WERI-Rb-1 (cell line): Measurements from ENCODE around the gene PLIN1.

Experiments used
- DNase-seq: peaks from one replicate; pipeline ENCODE4 v3.0.0-alpha.2; 2020
- H3K27ac ChIP-seq: fragments of 250-450 bp; sonication (Bioruptor Pico); 2 replicates; pipeline ENCODE4 v1.5.1; 2020; ENCODE audit warnings: mild to moderate bottlenecking, moderate library complexity
- H3K27me3 ChIP-seq: fragments of 250-450 bp; sonication (Bioruptor Pico); 2 replicates; pipeline ENCODE4 v1.5.1; 2021; ENCODE audit warnings: mild to moderate bottlenecking, low read depth, moderate library complexity; ENCODE audit not compliant: insufficient read depth, severe bottlenecking
- H3K36me3 ChIP-seq: fragments of 250-450 bp; sonication (Bioruptor Pico); 2 replicates; pipeline ENCODE4 v1.5.1; 2020; ENCODE audit warnings: mild to moderate bottlenecking, moderate library complexity
- H3K4me3 ChIP-seq: 2 replicates; pipeline ENCODE4 v1.5.1; 2011; ENCODE audit warnings: low read depth, mild to moderate bottlenecking, control low read depth, low read length
- H3K9me3 ChIP-seq: fragments of 250-450 bp; sonication (Bioruptor Pico); 2 replicates; pipeline ENCODE4 v1.5.1; 2021; ENCODE audit warnings: mild to moderate bottlenecking, moderate library complexity; ENCODE audit not compliant: severe bottlenecking
- CTCF ChIP-seq: IDR thresholded peaks from 2 replicates; pipeline ENCODE4 v1.5.1; 2011; ENCODE audit warnings: low read depth, mild to moderate bottlenecking, control low read depth, inconsistent platforms, low read length

The PLIN1 gene

GRCh38 chr15:89628806-89629715 is 50.1 kb downstream of the PLIN1 start:
- peaks cover 95% of the 10 kb centered on the region for H3K36me3 ChIP-seq
- no peaks in the 10 kb centered on the region for H3K27me3 ChIP-seq
- DNase-seq = no peak
- H3K27ac ChIP-seq = no peak overlapping the region
- H3K4me3 ChIP-seq = no peak overlapping the region
- H3K9me3 ChIP-seq = peaks cover 4% of the 10 kb centered on the region
- TF ChIP-seq CTCF = no peak

- Histone ChIP-seq H3K27me3 (no peaks in the 10 kb centered on the region), H3K9me3 (no peaks in the 10 kb centered on the region), H3K4me3 (no peak overlapping the region), H3K27ac (no peak overlapping the region), H3K36me3 (peaks cover 95% of the 10 kb centered on the region)
- no peak for TF ChIP-seq CTCF
- no peak for DNase-seq
These were observed 50.9 kb downstream of the PLIN1 start for GRCh38 chr15:89628301-89628700.

- H3K9me3 ChIP-seq = no peaks in the 10 kb centered on the region
- no peak for DNase-seq
- H3K27ac ChIP-seq = no peak overlapping the region
- TF ChIP-seq CTCF = no peak
- no peak overlapping the region for H3K4me3 ChIP-seq
- H3K27me3 ChIP-seq = no peaks in the 10 kb centered on the region
- peaks cover 96% of the 10 kb centered on the region for H3K36me3 ChIP-seq
These were observed 51.8 kb downstream of the PLIN1 start for GRCh38 chr15:89627256-89627970.

GRCh38 chr15:89625716-89626115 is 53.5 kb downstream of the PLIN1 start:
- no peak for DNase-seq
- Histone ChIP-seq H3K27ac (no peak overlapping the region), H3K4me3 (no peak overlapping the region), H3K9me3 (no peaks in the 10 kb centered on the region), H3K36me3 (peaks cover 93% of the 10 kb centered on the region), H3K27me3 (no peaks in the 10 kb centered on the region)
- no peak for TF ChIP-seq CTCF

- Histone ChIP-seq H3K4me3 (no peak overlapping the region), H3K27ac (no peak overlapping the region), H3K36me3 (peaks cover 94% of the 10 kb centered on the region), H3K27me3 (no peaks in the 10 kb centered on the region), H3K9me3 (no peaks in the 10 kb centered on the region)
- TF ChIP-seq CTCF = no peak
- DNase-seq = no peak
These were observed 56.0 kb downstream of the PLIN1 start for GRCh38 chr15:89623165-89623564.
